ENCODE results near the gene CHID1.

- TF ChIP-seq CTCF (IDR thresholded peaks at IDR 0.05; ENCODE audit: low read depth, low read length, poor library complexity, severe bottlenecking) (no peak), EZH2phosphoT487 (IDR thresholded peaks at IDR 0.05; ENCODE audit: borderline replicate concordance, low read length) (no peak)
Observed at GRCh38 chr11:889687-890475, 20.7 kb downstream of the CHID1 start.
